GM19035 (cell line): Measurements from ENCODE around the gene ZIC4.

Source experiments
- ATAC-seq: cut with Tn5 transposase; IDR thresholded peaks from one replicate; pipeline ENCODE4 v1.9.1; 2021; ENCODE audit not compliant: unreplicated experiment

ZIC4 gene

GRCh38 chr3:147405231-147406027, 914 bp downstream of the ZIC4 start:
- ATAC-seq, result no peak

DNA sequence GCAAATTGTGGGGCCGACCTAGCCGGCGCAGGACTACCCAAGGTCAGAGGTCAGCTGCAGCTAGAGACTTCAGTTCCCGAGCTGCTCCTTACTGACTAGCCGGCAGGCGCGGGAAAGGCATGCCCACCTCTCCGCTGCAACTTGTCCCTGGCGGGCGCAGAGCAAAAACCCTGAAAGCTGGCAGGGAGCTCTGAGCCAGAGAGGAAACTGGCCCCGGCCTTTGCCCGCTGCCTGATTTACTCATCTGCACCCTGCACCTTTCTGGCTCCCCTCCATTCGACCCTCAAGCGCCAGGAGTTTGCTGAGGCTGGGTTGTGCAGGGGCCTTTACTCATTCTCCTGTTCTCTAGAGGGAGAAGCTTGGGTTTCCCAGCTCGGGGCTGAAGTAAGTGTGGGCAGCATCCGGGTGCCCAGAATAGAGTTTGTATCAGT, 1.5 kb downstream of the ZIC4 start:
- ATAC-seq, result no peak

DNA sequence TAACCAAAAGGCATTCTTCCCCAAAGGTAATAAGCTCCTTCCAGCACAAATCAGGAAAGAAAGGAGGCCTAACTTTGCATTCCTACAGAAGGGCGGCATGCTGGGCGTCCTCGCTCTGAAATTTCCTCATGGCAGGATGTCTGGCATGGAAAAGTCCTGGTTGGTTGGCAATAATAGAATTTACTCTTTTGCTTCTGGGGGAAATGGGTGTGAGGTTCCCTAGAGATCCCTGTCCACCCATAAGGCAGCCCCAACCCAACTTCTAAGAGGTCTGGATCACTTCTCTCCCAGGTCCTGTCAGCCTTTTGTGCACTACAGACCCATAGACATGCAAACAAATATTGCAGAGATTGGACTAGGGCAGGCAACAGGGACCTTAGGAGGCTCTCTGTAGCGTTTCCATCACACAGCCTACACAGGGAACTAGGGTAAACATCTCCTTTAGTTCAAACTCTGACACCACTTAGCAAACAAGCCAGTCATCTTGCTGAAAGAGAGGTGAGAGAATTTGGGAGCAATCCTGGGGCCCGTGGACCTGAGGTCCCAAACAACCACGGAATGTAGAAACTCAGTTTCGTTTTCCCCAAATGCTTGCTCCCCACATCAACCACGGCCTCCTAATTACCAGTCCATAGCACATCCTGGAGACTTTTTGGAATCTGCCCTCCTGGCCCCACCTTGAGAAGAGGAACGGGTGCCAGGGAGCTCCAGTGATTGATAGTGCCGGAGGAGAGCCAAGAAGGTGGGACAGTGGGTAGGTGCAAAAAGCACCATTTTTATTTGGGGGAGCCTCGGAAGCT, 2.1 kb downstream of the ZIC4 start:
- no peak for ATAC-seq

GRCh38 chr3:147403511-147403910, 2.8 kb downstream of the ZIC4 start:
- ATAC-seq, result no peak

GRCh38 chr3:147402159-147402558, 4.2 kb downstream of the ZIC4 start:
- ATAC-seq, result no peak

- ATAC-seq, result no peak
Measured at GRCh38 chr3:147401421-147401820, 4.9 kb downstream of the ZIC4 start.

DNA sequence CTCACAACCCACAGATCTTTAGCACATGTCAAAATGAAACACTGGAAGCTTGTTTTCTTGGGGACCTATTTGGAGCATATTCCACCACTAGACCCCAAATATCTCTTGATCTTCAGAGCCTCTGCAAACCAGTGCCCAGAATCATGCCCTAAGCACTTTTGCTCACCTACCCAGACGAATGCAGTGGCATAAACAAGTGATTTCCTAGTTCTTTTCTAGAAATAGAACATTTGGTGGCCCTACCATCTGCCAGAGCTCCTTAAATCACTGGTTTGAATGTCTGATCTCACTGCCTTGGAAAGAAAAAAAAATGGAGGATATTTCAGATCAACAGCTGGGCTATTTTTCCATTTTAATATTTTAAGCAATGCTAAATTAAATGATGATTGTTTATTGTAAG, 5.3 kb downstream of the ZIC4 start:
- ATAC-seq, result no peak

- ATAC-seq, result no peak
Measured at GRCh38 chr3:147400111-147400510, 6.2 kb downstream of the ZIC4 start.

DNA sequence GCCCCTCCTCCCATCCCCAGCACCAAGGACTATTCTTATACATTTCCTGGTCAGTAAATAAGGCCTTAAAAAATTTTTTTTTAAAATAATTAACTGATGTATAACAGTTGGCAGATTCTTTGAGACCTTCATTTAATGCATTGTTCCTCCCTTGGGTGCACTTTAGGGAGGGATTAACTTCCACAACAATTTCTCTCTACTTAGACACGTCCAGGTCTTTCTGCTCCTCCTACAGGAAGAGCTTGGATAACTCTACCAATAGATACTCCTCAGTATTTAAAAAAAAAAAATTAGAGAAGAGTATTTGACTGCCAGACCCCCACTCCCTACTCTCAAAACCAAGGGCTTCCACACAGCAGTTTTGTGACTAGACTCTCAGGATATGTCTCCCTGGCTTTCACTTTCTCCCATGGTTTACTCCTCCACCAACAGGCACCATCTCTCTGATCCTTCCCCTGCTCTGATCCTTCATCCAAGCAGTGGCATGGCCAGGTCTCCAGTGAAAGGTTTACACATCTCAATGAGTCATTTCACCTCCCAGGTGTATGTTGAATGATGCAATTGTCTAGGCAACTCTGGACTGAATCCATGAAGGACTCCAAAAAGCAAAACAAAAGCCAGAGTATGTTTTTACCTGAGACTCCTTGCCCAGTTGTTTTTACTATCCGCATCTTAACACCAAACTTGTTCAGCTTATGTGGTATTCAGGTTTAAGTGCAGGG, 7.4 kb downstream of the ZIC4 start:
- ATAC-seq, result no peak

GRCh38 chr3:147397875-147398812, 8.2 kb downstream of the ZIC4 start:
- ATAC-seq, result no peak

DNA sequence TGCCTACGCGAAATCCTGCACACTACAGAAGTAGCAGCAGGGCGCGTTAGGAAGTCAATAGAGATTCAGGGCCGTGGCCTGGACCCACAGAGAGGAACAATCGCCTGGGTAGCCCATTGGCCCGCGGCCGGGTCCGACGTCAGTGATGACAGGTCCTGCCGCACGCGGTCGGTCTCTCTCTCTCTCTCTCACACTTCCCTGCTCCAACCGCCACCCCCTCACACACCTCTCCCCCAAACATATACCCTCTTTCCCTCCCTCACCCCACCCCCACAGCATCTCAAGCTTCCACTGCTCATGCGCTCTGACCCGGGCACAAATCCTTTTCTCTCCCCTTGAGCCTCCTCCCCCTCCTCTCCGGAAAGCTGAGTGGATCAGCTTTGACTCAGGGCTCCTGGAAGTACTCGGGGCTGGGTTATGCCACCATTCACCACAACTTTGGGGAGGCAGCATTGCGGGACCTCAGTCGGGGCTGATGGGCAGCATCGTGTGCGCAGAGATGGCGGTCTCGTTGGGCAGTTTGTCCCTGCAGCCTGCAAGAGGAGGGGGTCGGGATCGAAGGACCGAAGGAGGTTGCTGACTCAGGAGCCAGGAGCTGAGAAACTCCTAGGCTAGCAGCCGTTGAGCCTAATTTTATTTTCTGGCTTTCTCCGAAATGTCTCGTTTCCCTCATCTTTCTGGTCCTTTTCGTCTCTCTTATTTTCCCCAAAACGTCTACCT, 9.0 kb downstream of the ZIC4 start:
- no peak for ATAC-seq

- ATAC-seq, result no peak
Measured at GRCh38 chr3:147396712-147397046, 9.7 kb downstream of the ZIC4 start.

DNA sequence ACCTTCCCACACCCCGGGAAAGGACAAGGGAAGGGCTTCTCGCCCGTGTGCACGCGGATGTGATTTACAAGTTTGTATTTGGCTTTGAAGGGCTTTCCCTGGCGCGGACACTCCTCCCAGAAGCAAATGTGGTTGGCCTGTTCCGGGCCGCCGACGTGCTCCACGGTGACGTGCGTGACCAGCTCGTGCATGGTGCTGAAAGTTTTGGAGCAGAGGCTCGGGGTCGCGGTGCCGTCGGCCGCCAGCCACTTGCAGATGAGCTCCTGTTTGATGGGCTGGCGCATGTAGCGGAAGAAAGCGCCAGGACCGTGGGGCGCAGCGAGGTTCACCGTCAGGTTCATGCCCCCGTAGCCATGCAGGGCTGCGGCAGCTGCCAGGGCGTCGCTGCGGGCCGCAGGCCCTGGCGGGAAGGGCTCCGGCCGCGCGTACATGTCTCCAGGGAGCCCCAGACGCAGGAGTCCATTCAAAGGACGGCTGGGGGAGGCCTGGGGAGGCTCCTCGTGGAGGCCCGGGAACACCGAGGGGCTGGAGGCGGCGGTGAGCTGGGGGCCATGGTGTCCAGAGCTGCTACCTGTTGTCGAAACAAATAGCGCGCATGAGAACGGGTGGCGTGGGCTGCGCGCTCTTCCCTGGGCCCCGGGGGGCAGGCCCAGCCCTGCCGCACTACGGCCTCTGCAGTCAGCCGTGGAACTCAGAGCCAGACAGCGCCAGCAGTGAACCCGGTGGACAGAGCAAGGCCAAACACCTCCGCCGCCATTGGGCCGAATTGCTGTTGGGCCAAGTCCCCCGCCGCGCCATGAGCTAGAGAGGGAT, 10.2 kb downstream of the ZIC4 start:
- ATAC-seq, result no peak

DNA sequence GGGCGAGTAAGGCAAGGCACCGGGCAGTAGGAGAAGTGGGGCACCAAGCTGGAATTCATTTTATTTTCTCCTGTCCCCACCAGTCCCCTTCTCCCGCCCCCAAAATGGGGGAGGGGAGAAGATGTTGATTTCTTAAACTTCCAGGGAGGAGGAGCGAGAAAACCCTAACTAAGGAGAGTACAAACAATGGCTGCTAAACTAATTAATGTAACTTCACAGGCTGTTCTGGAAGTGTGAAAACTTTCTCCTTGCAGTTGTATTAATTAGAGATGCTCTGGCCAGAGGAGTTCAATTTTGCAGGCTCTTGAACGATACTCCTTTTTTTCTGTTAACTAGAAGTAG, 11.5 kb downstream of the ZIC4 start:
- no peak for ATAC-seq

- no peak for ATAC-seq
Measured at GRCh38 chr3:147393943-147394883, 12.1 kb downstream of the ZIC4 start.

DNA sequence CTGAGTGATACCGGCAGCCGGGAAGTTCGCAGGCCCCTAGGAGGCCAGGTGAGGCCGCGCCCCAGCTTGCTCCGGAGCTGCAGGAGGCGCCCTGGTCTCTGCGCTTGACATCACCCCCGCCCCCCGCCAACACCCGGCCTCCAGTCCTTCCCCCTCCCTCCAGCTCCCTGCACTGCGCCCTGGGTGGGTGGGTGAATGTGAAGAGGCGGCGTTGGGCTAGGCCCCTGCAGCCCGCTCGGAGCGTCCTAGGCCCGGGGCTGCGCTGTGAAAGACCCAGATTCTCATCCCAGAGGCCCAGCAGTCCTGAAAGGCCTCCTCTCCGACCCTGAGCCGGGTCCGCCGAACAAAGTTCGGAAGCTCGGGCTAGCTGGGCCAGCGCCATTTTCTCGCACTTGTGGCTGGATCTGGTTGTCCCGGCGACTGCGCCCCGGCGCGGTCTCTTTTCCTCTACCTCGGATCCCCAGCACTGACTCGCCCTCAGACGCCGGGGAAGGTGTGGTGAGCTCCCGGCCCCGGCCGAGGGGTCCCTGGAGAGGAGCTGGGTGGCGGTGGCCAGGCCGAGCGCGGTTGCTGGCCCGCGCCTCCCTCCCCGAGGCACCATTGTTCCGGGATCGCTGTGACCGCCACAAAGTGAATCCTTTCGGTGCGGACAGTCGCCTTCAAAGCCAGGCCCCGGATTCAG, 12.9 kb downstream of the ZIC4 start:
- ATAC-seq, result no peak

DNA sequence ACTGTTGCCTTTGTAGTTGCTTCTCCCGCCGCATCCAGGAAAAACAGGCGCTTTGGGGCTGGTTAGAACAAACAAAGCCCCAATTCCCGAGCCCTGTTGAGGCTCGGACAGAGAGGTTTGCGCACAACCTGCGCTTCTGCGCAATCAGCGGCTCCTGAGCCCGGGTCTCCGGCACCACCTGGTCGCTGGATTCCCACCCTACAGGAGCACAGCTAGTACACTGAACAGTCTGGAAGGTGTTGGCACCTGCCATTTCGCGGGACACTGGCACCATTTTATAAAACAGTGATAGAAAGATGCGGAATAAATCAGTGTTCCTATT, 13.8 kb downstream of the ZIC4 start:
- ATAC-seq, result no peak
